HG02981 (cell line): Measurements from ENCODE around the gene SLC39A11.
"Not testable (repeated sequence)": the region's sequence is repeated elsewhere in the genome, so short reads cannot be mapped to it uniquely, and the experiment has no call there.

Experiments used
- ATAC-seq: cut with Tn5 transposase; IDR thresholded peaks from one replicate; pipeline ENCODE4 v1.9.1; 2021; ENCODE audit warnings: mild to moderate bottlenecking, moderate library complexity; ENCODE audit not compliant: unreplicated experiment

SLC39A11 gene

DNA sequence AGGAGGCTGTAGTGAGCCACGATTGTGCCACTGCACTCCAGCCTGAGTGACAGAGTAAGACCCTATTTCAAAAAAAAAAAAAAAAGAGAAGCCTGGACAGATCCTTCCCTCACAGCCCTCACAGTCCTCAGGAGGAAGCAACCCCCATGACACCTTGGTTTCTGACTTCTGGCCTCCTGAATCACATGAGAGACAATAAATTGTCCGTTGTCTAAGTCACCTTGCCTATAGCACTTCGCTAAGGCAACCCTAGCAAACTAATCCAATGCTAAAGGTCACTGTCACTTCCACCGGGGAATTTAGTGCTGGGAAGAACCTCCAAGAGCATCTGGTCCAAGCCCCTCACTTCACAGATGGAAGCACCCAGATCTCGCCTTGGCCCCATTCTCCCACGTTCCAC, 18.9 kb upstream of the SLC39A11 start:
- ATAC-seq = no peak

- no peak for ATAC-seq
Observed at GRCh38 chr17:73107191-73107590, 14.7 kb upstream of the SLC39A11 start.

DNA sequence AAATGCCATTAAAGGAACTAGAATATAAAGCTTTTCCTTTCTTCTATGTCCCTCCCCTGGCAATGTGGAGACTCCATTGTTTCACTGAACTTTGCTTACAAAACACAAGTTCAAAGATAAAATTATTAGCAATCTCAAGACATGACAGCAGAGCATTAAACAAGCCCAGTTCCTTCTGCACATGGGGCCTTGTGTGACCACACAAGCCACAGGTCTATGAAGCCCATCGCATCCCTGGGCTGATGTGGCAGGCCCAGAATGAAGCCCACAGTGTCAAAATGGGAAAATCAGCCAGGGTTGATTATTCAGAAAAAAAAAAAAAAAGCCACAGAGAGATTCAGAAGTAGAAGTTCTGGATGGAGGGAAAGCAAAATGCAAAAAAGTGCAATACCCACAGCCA, 12.9 kb upstream of the SLC39A11 start:
- ATAC-seq = no peak

DNA sequence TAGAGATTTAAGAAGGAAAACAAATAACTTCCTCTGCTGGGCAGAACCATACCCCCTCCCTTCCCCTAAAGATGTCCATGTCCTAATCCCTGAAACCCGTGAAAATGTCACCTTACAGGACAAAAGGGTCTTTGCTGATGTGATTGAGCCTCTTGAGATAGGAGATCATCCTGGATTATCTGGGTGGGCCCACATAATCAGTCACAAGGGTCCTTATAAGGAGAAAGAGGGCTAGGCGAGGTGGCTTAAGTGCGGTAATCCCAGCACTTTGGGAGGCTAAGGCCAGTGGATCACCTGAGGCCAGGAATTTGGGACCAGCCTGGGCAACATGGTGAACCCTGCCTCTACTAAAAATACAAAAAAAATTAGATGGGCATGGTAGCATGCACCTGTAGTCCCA, 12.0 kb upstream of the SLC39A11 start:
- no peak for ATAC-seq

DNA sequence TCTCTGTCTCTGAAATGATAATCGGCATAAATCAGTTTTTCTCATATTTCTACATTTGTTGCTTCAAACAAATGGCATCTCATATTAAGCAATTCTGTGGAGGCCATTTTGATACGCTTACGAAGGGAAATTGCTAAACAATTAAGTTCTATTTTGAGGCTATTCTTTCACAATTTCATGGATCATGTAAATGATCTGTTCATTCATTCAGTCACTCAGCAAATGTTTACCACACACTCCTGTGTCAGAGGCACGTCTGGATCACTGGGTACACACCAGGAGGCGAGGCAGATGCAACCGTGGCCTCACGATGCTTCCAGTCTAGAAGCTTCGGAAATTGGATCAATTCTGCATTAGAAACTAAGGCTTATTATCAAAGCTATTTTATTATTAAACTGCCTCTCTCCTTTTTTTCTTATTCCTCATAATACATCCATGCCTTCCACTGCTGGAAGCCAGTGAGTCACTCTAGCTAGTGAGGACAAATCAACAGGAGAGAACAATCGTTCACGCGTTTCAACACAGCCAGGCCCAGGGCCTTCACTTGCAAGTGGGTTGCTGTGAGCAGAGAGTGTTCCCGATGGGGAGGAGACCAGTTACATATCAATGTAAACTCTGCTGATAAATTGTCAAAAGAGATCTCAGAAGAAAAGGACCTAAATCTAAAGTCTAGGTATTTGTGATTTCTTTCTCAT, 11.3 kb upstream of the SLC39A11 start:
- no peak for ATAC-seq

GRCh38 chr17:73101031-73101430, 8.5 kb upstream of the SLC39A11 start:
- no peak for ATAC-seq

GRCh38 chr17:73100363-73100762, 7.9 kb upstream of the SLC39A11 start:
- ATAC-seq = no peak

DNA sequence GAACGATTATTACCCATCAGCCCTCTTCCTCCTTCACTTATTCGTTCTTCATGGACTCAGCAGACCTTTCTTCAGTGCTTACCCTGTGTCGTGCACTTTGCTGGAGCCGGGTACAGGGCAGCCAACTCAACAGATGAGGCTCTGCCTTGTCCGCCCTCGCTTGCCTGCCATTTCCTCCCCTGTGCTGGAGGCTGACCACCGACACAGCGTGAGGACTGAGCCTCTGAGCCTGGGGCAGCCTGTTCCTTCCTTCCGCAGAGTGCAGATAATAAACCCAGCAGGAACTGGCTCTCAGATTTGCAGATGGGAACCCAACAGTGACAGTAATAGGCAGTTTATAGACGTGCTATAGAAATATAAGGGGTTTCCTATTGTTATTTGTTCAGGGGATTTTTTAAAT, 7.0 kb upstream of the SLC39A11 start:
- ATAC-seq = no peak

- no peak for ATAC-seq
Observed at GRCh38 chr17:73098919-73099318, 6.4 kb upstream of the SLC39A11 start.

DNA sequence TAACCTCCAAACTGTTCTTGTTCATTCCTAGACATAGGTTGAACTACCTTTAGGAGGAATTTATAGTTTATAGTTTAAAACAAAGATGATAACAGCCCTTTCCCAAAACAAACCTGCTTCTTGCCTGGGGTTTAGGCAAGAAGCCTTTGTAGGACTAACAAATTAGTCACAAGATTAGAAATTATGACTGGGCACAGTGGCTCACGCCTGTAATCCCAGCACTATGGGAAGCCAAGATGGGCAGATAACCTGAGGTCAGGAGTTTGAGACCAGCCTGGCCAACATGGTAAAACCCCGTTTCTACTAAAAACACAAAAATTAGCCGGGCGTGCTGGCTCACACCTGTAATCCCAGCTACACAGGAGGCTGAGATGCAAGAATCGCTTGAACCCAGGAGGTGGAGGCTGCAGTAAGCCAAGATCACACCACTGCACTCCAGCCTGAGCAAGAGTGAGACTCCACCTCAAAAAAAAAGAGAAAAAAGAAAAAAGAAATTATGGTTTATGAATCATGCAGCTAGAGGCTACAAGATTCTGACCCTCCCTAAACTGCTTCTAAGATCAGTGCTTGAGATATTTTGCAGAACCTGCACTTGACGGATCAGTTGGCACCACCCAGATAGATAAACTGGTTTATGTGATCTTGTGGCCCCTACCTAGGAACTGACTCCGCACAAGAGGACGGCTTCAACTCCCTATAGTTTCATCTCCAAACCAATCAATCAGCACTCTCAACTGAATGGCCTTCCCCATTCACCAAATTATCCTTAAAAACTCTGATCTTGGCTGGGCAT, 5.7 kb upstream of the SLC39A11 start:
- ATAC-seq = not testable (repeated sequence)

GRCh38 chr17:73096866-73097265, 4.4 kb upstream of the SLC39A11 start:
- no peak for ATAC-seq

- ATAC-seq = no peak
Observed at GRCh38 chr17:73096211-73096610, 3.7 kb upstream of the SLC39A11 start.

- ATAC-seq = no peak
Observed at GRCh38 chr17:73093286-73093685, 798 bp upstream of the SLC39A11 start.

DNA sequence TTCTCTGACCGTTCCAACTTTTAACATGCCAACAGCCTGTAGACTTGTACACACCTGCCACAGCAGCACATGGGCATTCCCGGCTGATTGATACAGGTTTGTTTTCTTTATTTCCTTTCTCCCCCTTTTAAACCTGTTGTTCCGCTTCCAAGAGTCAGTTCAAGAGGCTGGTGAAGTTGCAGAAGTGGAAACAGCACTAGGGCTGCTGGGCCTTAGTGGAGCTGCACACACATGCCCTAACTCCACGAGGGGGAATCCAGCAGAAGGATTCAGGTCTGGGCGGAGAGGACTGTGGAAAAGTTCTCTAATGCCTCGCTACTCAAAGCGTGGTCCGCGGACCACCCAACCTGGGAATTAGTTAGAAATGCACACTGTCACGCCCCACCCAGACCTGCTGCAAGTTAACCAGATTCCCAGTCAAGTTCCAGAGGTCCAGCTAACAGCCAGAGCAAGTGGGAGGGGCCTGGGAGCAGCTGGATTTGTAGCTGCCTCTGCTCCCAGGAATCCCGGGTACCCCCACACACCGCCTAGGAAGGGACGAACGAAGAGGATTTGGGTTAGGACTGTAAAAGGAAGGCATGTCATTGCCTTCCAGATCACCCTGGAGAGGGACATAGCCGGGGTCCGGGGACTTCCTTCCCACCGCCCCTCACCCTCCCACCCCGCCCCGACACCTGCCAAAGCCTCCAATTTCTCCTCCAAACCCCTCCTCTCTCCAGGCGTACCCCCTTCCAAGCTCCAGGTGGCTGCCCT, 542 bp downstream of the SLC39A11 start:
- no peak for ATAC-seq

DNA sequence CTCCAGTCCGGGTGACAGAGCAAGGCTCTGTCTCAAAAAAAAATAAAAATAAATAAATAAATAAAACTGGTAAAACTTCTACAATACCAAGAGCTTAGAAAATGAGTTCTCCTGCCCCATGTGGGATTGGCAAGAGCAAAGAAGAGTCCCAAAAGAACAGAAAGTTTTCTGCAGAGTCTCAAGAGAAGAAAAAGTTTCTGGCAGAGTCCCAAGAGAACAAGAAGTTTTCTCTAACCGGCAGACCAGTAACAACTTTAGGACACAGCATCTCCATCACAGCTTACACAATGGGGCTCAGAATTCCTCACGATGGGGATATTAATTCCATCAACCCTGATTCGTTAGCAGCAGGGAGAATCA, 1.1 kb downstream of the SLC39A11 start:
- ATAC-seq = no peak

- ATAC-seq = no peak
Observed at GRCh38 chr17:73090396-73091202, 1.9 kb downstream of the SLC39A11 start.

DNA sequence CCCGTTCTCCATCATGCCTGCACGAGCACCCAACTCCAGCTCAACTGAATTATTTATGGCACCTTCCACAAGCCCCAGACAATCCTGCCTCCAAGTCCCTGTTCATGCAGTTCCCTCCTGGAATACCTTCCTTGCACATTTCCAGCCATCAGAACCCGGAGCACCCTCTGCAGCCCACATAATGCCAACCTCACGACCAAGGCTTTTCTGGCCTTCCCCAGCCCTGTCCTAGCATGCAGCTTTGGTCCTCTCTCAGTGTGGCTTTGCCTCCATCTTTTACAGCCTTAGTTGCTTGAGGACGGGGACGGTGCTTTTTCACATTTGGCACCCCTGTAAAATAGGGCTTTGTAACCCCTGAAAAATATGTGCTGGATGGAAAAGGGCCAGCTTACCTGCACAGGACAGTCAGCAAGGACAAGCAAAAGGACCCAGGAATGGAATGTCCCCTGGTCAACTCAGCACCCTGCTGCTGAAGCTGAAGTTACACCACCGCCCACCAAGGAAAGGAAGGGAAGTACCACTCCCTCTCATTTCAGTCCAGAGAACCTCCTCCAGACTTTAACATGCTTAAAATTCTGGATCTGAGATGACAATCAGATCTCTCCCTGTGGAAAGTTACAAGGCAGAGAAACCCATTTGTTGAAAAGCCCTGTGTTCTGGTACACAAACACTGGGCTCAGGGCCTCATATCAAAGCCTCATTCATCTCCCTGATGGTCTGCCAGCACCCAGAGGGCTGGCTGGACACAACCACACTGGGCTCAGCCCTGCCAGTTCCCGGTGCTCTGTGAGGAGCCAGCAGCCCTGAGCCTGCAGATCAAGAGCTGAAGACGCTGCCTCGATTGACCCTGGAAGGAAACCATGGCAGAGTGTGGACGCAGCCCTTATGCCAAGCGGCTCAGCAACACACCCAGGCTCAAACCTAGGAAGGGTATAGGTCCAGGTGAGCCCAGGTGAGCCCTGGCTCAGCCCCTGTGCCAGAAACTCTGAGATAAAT, 2.9 kb downstream of the SLC39A11 start:
- ATAC-seq = no peak

DNA sequence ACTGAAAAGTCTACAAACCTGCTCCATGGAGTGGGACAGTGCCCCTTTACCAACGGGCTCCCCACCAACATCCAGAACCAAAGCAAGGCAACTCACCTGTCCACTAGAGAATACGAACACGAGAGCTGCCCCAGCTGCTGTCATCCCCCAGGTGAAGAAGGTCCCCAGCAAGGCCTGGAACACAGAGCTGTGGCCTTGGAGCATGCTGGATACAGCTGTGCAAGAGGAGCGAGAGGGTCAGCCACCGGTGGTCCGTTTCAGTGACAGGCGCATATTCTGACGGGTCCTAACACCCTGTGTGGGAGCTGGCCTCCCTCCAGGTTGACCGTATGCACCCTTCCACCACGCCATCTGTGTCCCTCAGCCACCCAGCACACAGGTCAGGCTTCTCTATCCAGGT, 3.9 kb downstream of the SLC39A11 start:
- ATAC-seq = no peak

- no peak for ATAC-seq
Observed at GRCh38 chr17:73083432-73083831, 9.1 kb downstream of the SLC39A11 start.

GRCh38 chr17:73074566-73074965, 17.9 kb downstream of the SLC39A11 start:
- no peak for ATAC-seq
